H9 (cell line): ENCODE data around the gene AVPR2. TPM values are rescaled to one million over a fixed set of nuclear protein-coding genes. Genes with fewer than 3 reads are reported as not detected.

Experiments
- DNase-seq: peaks from one replicate; pipeline ENCODE4 v3.0.0-alpha.2; 2017
- H2AFZ ChIP-seq: one replicate; pipeline ENCODE4 v1.6.1; 2013; ENCODE audit warnings: mild to moderate bottlenecking, low read length, control low read depth, moderate library complexity
- H2AK5ac ChIP-seq: 2 replicates; pipeline ENCODE4 v1.6.1; 2013; ENCODE audit warnings: low read length, control low read depth, mixed read lengths; ENCODE audit not compliant: insufficient read length
- H2BK120ac ChIP-seq: one replicate; pipeline ENCODE4 v1.6.1; 2013; ENCODE audit warnings: low read depth, mild to moderate bottlenecking, low read length, control low read depth, inconsistent platforms; ENCODE audit not compliant: poor library complexity, severe bottlenecking
- H2BK12ac ChIP-seq: 2 replicates; pipeline ENCODE4 v1.6.1; 2013; ENCODE audit warnings: low read length, control low read depth, mixed read lengths, low read depth; ENCODE audit not compliant: insufficient read length
- H2BK15ac ChIP-seq: 2 replicates; pipeline ENCODE4 v1.6.1; 2013; ENCODE audit warnings: low read depth, low read length, control low read depth
- H2BK20ac ChIP-seq: one replicate; pipeline ENCODE4 v1.6.1; 2013; ENCODE audit warnings: low read depth, mild to moderate bottlenecking, low read length, control low read depth, inconsistent platforms; ENCODE audit not compliant: poor library complexity, severe bottlenecking
- H2BK5ac ChIP-seq: 2 replicates; pipeline ENCODE4 v1.6.1; 2013; ENCODE audit warnings: low read length, control low read depth, mixed read lengths; ENCODE audit not compliant: insufficient read length
- H3K14ac ChIP-seq: 2 replicates; pipeline ENCODE4 v1.6.1; 2013; ENCODE audit warnings: low read length, control low read depth; ENCODE audit not compliant: insufficient read depth
- H3K18ac ChIP-seq: 2 replicates; pipeline ENCODE4 v1.6.1; 2013; ENCODE audit warnings: low read depth, mild to moderate bottlenecking, mixed read lengths, low read length, control low read depth; ENCODE audit not compliant: insufficient read length
- H3K23ac ChIP-seq: 2 replicates; pipeline ENCODE4 v1.6.1; 2013; ENCODE audit warnings: low read length, control low read depth, mixed read lengths, low read depth; ENCODE audit not compliant: insufficient read length
- H3K23me2 ChIP-seq: 2 replicates; pipeline ENCODE4 v1.6.1; 2013; ENCODE audit warnings: low read depth, mild to moderate bottlenecking, mixed read lengths, low read length, control low read depth; ENCODE audit not compliant: insufficient read length, poor library complexity, severe bottlenecking
- H3K27ac ChIP-seq: 2 replicates; pipeline ENCODE4 v1.5.1; 2013; ENCODE audit warnings: low read length, control low read depth, mixed read lengths, low read depth; ENCODE audit not compliant: insufficient read length
- H3K27me3 ChIP-seq: 2 replicates; pipeline ENCODE4 v1.6.1; 2013; ENCODE audit warnings: low read length, control low read depth, inconsistent platforms; ENCODE audit not compliant: insufficient read depth
- H3K4ac ChIP-seq: 2 replicates; pipeline ENCODE4 v1.6.1; 2013; ENCODE audit warnings: low read depth, mild to moderate bottlenecking, control low read depth, inconsistent platforms, low read length, moderate library complexity
- H3K4me1 ChIP-seq: 2 replicates; pipeline ENCODE4 v1.6.1; 2013; ENCODE audit warnings: low read length, control low read depth, inconsistent platforms; ENCODE audit not compliant: insufficient read depth
- H3K4me2 ChIP-seq: 2 replicates; pipeline ENCODE4 v1.6.1; 2013; ENCODE audit warnings: low read length, control low read depth, mixed read lengths; ENCODE audit not compliant: insufficient read length, insufficient read depth
- H3K56ac ChIP-seq: 2 replicates; pipeline ENCODE4 v1.6.1; 2013; ENCODE audit warnings: low read depth, mild to moderate bottlenecking, mixed read lengths, low read length, control low read depth; ENCODE audit not compliant: insufficient read length
- H3K79me1 ChIP-seq: 2 replicates; pipeline ENCODE4 v1.6.1; 2013; ENCODE audit warnings: low read depth, mild to moderate bottlenecking, moderate library complexity, low read length, control low read depth, inconsistent platforms; ENCODE audit not compliant: insufficient read depth, poor library complexity, severe bottlenecking
- H3K79me2 ChIP-seq: 2 replicates; pipeline ENCODE4 v1.6.1; 2013; ENCODE audit warnings: low read length, control low read depth, inconsistent platforms; ENCODE audit not compliant: insufficient read depth
- H3K9ac ChIP-seq: 2 replicates; pipeline ENCODE4 v1.6.1; 2013; ENCODE audit warnings: low read length, control low read depth, mixed read lengths; ENCODE audit not compliant: insufficient read length; ENCODE audit errors: extremely low read depth
- H3K9me3 ChIP-seq: one replicate; pipeline ENCODE4 v1.6.1; 2013; ENCODE audit warnings: low read depth, low read length, inconsistent platforms; ENCODE audit not compliant: control insufficient read depth
- H3T11ph ChIP-seq: one replicate; pipeline ENCODE4 v1.6.1; 2013; ENCODE audit warnings: mild to moderate bottlenecking, low read length, control low read depth, inconsistent platforms
- H4K20me1 ChIP-seq: one replicate; pipeline ENCODE4 v1.6.1; 2013; ENCODE audit not compliant: control insufficient read depth, insufficient read length, insufficient read depth
- H4K5ac ChIP-seq: 2 replicates; pipeline ENCODE4 v1.6.1; 2013; ENCODE audit warnings: low read depth, mild to moderate bottlenecking, mixed read lengths, low read length, control low read depth; ENCODE audit not compliant: insufficient read length
- H4K8ac ChIP-seq: replicated peaks from 2 replicates; pipeline ENCODE4 v1.6.1; 2013; ENCODE audit warnings: low read length, control low read depth, mixed read lengths, low read depth; ENCODE audit not compliant: insufficient read length
- H4K91ac ChIP-seq: 2 replicates; pipeline ENCODE4 v1.6.1; 2013; ENCODE audit warnings: low read depth, mild to moderate bottlenecking, moderate library complexity, mixed read lengths, low read length, control low read depth; ENCODE audit not compliant: insufficient read length
- H3K27ac Mint-ChIP-seq, 3 experiments: 2 replicates in 2 of 3; 3 replicates in 1 of 3; pipeline ENCODE4 v1.8.0; 2020 to 2021; ENCODE audit warnings: mixed read lengths in 3 of 3, mild to moderate bottlenecking in 1 of 3, moderate library complexity in 1 of 3
- H3K27me3 Mint-ChIP-seq: 2 replicates; pipeline ENCODE4 v1.8.0; 2021; ENCODE audit warnings: low read depth, mild to moderate bottlenecking, moderate library complexity, mixed read lengths
- H3K36me3 Mint-ChIP-seq, 3 experiments: 2 replicates in 2 of 3; 3 replicates in 1 of 3; pipeline ENCODE4 v1.8.0; 2020 to 2021; ENCODE audit warnings: low read depth in 3 of 3, mixed read lengths in 3 of 3; ENCODE audit not compliant: insufficient read depth in 1 of 3
- H3K4me1 Mint-ChIP-seq, 2 experiments: 2 replicates each; pipeline ENCODE4 v1.8.0; 2020; ENCODE audit warnings: mixed read lengths in 2 of 2
- H3K4me3 Mint-ChIP-seq, 2 experiments: 2 replicates in 1 of 2; 3 replicates in 1 of 2; pipeline ENCODE4 v1.8.0; 2020 to 2021; ENCODE audit warnings: mild to moderate bottlenecking in 2 of 2, mixed read lengths in 2 of 2, moderate library complexity in 1 of 2
- H3K9me3 Mint-ChIP-seq, 2 experiments: 2 replicates in 1 of 2; 3 replicates in 1 of 2; pipeline ENCODE4 v1.8.0; 2020; ENCODE audit warnings: mild to moderate bottlenecking in 2 of 2, mixed read lengths in 2 of 2, moderate library complexity in 1 of 2
- WGBS: extraction: QIAGEN DNeasy Blood & Tissue Kit; methylation state at CpG from one replicate; pipeline ENCODE4 v1.1.7; 2013; ENCODE audit warnings: missing lambda C conversion rate, low lambda C conversion rate, mixed read lengths; ENCODE audit not compliant: insufficient read length; ENCODE audit errors: extremely low coverage; 5-methylcytosine and 5-hydroxymethylcytosine counted together
- total RNA-seq: library from RNA; stranded (reverse); gene quantifications from 2 replicates; pipeline ENCODE4 v1.2.1, GENCODE V29; 2021
- TF ChIP-seq, protein P1 (sequence below): fragments of 200-600 bp; sonication (generic); conservative IDR thresholded peaks from 3 replicates; pipeline ENCODE4 v1.8.0; 2021; ENCODE audit warnings: antibody characterized with exemption, mild to moderate bottlenecking

Gene AVPR2
- total RNA-seq, 1 experiment from 2014 or later: not detected

DNA sequence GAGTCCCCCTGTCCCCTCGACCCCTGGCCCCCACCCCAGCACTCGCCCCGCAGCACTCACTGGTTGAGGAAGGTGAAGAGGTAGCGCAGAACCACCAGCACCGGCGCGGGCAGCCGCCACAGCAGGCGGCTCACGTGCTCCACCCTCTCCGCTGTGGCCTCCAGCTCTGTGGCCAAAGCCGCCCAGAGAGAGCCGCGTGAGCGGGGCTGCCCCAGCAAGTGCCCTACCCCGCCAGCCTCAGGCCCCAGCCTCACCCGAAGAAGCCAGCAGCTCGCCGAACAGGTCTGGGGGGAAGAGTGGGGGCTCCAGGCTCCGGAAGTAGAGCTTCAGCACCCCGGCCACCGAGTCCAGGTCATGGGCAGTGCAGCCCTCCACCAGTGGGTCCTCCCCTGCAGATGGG lies 6.0 kb downstream of the AVPR2 start:
- Histone ChIP-seq H3K4ac (no peak overlapping the region), H2BK12ac (no peak overlapping the region), H3T11ph (no peak overlapping the region), H2BK5ac (no peak overlapping the region), H4K20me1 (no peaks in the 10 kb centered on the region), H2AFZ (no peak overlapping the region), H3K4me2 (no peak overlapping the region), H3K9me3 (peaks cover 5% of the 10 kb centered on the region), H2BK20ac (no peak overlapping the region), H3K18ac (no peak overlapping the region), H3K79me2 (no peaks in the 10 kb centered on the region), H3K27ac (no peak overlapping the region), H3K23me2 (no peaks in the 10 kb centered on the region), H2AK5ac (no peak overlapping the region), H2BK120ac (no peak overlapping the region), H3K79me1 (no peaks in the 10 kb centered on the region), H3K23ac (no peak overlapping the region), H4K5ac (no peak overlapping the region), H4K91ac (no peak overlapping the region), H4K8ac (no peak overlapping the region), H3K27me3 (no peaks in the 10 kb centered on the region), H3K56ac (no peak overlapping the region), H3K4me1 (no peaks in the 10 kb centered on the region), H3K14ac (no peak overlapping the region), H3K9ac (no peak overlapping the region), H2BK15ac (no peak overlapping the region)
- DNase-seq: no peak
- H3K27ac Mint-ChIP-seq: no peak overlapping the region
- no peaks in the 10 kb centered on the region for H3K27me3 Mint-ChIP-seq
- H3K4me3 Mint-ChIP-seq: no peak overlapping the region
- peaks cover 3 to 39% (median 12%) of the 10 kb centered on the region in 3 experiments; a peak in 5 of 7 replicates for H3K36me3 Mint-ChIP-seq
- H3K9me3 Mint-ChIP-seq: peaks cover 54 to 67% of the 10 kb centered on the region in 2 experiments
- H3K4me1 Mint-ChIP-seq: 0 out of 4 replicates have a peak, but pooled peaks cover 0 to 3% of the 10 kb centered on the region in 2 experiments
- WGBS: no CpG with 5 or more reads among the region's 22 CpGs
- TF ChIP-seq, protein P1, sequence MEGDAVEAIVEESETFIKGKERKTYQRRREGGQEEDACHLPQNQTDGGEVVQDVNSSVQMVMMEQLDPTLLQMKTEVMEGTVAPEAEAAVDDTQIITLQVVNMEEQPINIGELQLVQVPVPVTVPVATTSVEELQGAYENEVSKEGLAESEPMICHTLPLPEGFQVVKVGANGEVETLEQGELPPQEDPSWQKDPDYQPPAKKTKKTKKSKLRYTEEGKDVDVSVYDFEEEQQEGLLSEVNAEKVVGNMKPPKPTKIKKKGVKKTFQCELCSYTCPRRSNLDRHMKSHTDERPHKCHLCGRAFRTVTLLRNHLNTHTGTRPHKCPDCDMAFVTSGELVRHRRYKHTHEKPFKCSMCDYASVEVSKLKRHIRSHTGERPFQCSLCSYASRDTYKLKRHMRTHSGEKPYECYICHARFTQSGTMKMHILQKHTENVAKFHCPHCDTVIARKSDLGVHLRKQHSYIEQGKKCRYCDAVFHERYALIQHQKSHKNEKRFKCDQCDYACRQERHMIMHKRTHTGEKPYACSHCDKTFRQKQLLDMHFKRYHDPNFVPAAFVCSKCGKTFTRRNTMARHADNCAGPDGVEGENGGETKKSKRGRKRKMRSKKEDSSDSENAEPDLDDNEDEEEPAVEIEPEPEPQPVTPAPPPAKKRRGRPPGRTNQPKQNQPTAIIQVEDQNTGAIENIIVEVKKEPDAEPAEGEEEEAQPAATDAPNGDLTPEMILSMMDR: no peak
